Measurements from ENCODE around the gene C9orf40. TPM values are rescaled to one million over a fixed set of nuclear protein-coding genes. Genes with fewer than 3 reads are reported as not detected.

Gene C9orf40
- total and polyA plus RNA-seq, 8 donors: 5.2 to 7.1 (median 6.6) TPM

DNA sequence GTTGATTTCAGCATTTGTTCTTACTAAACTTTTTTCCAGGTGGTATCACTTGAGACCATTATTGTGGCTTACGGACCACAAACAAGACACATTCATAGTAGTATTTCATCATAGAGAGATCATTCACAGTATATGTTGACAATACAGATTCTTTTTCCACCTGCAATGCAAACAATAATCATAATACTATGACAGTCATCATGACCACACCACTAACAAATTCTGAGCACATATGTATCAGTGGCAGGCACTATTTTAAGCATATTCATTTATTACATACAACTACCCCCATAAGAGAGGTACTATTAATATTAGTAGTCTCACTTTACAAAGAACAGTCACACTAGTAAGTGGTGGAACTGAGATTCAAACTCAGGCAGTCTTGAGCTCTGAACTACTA lies 31.0 kb upstream of the C9orf40 start:
- TF ChIP-seq, protein P1, sequence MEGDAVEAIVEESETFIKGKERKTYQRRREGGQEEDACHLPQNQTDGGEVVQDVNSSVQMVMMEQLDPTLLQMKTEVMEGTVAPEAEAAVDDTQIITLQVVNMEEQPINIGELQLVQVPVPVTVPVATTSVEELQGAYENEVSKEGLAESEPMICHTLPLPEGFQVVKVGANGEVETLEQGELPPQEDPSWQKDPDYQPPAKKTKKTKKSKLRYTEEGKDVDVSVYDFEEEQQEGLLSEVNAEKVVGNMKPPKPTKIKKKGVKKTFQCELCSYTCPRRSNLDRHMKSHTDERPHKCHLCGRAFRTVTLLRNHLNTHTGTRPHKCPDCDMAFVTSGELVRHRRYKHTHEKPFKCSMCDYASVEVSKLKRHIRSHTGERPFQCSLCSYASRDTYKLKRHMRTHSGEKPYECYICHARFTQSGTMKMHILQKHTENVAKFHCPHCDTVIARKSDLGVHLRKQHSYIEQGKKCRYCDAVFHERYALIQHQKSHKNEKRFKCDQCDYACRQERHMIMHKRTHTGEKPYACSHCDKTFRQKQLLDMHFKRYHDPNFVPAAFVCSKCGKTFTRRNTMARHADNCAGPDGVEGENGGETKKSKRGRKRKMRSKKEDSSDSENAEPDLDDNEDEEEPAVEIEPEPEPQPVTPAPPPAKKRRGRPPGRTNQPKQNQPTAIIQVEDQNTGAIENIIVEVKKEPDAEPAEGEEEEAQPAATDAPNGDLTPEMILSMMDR (IDR thresholded peaks at IDR 0.05): no peak
- Histone ChIP-seq H3K27ac (no peak overlapping the region), H3K4me3 (no peak overlapping the region), H3K27me3 (no peaks in the 10 kb centered on the region), H3K4me1 (no peaks in the 10 kb centered on the region), H3K36me3 (peaks cover 0 to 26% of the 10 kb centered on the region in 2 donors), H3K9me3 (no peaks in the 10 kb centered on the region)
- intact Hi-C loops (cut with DNase I): no loop called here
- ATAC-seq (no peak), DNase-seq (no peak)

DNA sequence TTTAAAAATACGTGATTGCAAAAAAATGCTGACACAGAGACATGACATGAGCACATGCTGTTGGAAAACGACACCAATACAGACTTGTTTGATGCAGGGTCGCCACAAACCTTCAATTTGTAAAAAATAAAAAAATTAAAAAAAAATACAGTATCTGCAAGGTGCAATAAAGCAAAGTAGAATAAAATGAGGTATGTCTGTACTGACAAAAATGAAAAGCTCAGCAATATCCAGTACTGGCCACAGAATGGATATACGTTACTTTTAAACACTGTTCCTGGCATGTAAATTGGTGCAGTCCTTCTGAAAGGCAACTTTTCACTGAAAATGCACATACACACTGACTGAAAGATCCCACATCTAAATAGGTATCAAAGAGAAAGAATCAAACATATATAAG lies 27.1 kb upstream of the C9orf40 start:
- Histone ChIP-seq H3K36me3 (peaks cover 0 to 20% of the 10 kb centered on the region in 2 donors), H3K4me3 (no peak overlapping the region), H3K4me1 (no peaks in the 10 kb centered on the region), H3K27ac (no peak overlapping the region), H3K27me3 (no peaks in the 10 kb centered on the region), H3K9me3 (peaks cover 0 to 20% of the 10 kb centered on the region in 2 donors)
- TF ChIP-seq, protein P1 (IDR thresholded peaks at IDR 0.05): no peak
- DNase-seq: no peak
- ATAC-seq: no peak
- intact Hi-C loops (cut with DNase I): no loop called here

DNA sequence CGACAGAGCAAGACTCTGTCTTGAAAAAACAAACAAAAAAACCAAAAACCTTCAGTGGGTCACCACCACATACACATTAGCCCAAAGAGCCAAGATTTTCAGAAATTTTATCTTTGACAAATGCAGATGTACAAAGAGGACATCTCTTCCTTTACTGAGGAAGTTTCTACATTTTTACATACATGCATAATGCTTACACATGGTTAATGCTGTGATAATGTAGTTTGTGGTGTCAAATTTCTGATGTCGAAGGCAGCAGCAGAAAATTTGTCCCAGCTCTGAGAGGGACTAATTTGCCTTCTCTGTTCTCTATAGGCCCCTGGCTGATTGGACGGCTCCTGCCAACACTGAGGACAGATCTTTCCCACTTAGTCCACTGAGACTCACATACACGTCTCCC lies 24.6 kb upstream of the C9orf40 start:
- Histone ChIP-seq H3K27me3 (no peaks in the 10 kb centered on the region), H3K4me1 (no peaks in the 10 kb centered on the region), H3K4me3 (no peak overlapping the region), H3K27ac (no peak overlapping the region), H3K9me3 (peaks cover 0 to 23% of the 10 kb centered on the region in 2 donors), H3K36me3 (peaks cover 0 to 7% of the 10 kb centered on the region in 2 donors)
- intact Hi-C loops (cut with DNase I): no loop called here
- DNase-seq (no peak), ATAC-seq (no peak)
- TF ChIP-seq, protein P1 (IDR thresholded peaks at IDR 0.05): no peak

DNA sequence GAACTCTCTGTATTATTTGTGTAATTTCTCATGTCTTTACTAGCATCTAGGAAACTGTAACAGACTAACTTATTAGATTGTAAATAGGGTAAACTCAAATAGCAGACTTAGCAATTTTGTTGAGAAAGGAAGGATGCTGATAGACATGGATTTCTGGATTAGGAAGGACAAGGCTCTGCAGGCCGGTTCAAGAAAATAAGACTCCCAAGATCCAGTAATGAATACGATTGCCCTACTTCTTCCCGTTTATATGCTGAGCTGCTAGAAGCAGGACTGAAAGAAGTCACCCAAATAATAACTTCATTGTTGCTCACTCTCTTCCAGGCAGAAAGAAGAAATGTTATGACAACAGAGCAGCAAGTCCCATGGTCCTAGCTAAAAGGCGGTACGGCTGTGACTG lies 22.8 kb upstream of the C9orf40 start:
- TF ChIP-seq, protein P1 (IDR thresholded peaks at IDR 0.05): no peak
- Histone ChIP-seq H3K4me1 (no peaks in the 10 kb centered on the region), H3K27me3 (no peaks in the 10 kb centered on the region), H3K36me3 (peaks cover 0 to 7% of the 10 kb centered on the region in 2 donors), H3K27ac (no peak overlapping the region), H3K4me3 (no peak overlapping the region), H3K9me3 (peaks cover 0 to 23% of the 10 kb centered on the region in 2 donors)
- intact Hi-C loops (cut with DNase I): no loop called here
- no peak for DNase-seq
- ATAC-seq: no peak

DNA sequence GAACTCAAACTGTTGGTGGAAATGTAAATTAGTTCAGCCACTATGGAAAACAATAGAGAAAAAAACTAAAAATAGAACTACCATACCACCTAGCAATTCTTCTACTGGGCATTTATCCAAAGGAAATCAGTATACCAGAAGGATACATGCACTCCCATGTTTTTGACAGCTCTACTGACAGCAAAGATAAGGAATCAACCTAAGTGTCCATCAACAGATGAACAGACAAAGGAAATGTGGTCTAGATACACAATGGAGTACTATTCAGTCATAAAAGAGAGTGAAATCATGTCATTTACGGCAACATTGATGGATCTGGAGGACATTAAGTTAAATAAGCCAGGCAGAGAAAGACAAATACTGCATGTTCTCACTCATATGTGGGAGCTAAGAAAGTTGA lies 21.8 kb upstream of the C9orf40 start:
- Histone ChIP-seq H3K27ac (no peak overlapping the region), H3K4me1 (no peaks in the 10 kb centered on the region), H3K4me3 (no peak overlapping the region), H3K36me3 (peaks cover 0 to 7% of the 10 kb centered on the region in 2 donors), H3K27me3 (no peaks in the 10 kb centered on the region), H3K9me3 (peaks cover 0 to 23% of the 10 kb centered on the region in 2 donors)
- DNase-seq (no peak), ATAC-seq (no peak)
- intact Hi-C loops (cut with DNase I): no loop called here
- TF ChIP-seq, protein P1 (IDR thresholded peaks at IDR 0.05): no peak
